Measurements from ENCODE around the gene ZBTB20. TPM values are rescaled to one million over a fixed set of nuclear protein-coding genes. Genes with fewer than 3 reads are reported as not detected.

ZBTB20 gene
- total RNA-seq, 2 donors from 2014 or later, result 19.8 to 23.1 TPM

DNA sequence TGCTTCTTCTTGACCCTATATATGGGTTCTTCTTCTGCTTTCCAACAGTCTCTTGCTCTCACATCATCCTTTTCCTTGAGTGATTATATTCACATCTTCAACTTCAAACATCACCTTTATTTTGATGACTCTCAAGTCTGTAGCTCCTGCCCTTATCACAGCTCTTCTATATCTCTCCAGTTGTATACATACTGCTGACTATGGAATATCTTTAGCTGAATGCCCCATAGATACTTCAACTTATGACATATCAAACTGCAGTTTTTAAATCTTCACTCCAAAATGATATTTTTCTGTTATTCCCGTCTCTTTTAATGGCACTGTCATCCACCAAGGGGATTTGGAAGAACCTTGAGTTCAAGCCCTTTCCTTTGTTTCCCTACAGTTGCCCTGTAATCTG, 139.1 kb downstream of the ZBTB20 start:
- ATAC-seq (replicated peaks in 1 of 2) (no peak), DNase-seq (no peak)
- no peaks in the 10 kb centered on the region for H3K36me3 Mint-ChIP-seq (ENCODE audit: insufficient read depth in 2 of 2)
- no peak overlapping the region for H3K27ac Mint-ChIP-seq
- H3K4me1 Mint-ChIP-seq (ENCODE audit: low read depth), result no peaks in the 10 kb centered on the region
- H3K4me3 Mint-ChIP-seq, result no peak overlapping the region
- peaks cover 4 to 5% of the 10 kb centered on the region in 2 donors for H3K9me3 Mint-ChIP-seq
- H3K27me3 Mint-ChIP-seq (ENCODE audit: low read depth), result no peaks in the 10 kb centered on the region

GRCh38 chr3:115004201-115005140, 142.6 kb downstream of the ZBTB20 start:
- Mint-ChIP-seq H3K36me3 (ENCODE audit: insufficient read depth in 2 of 2) (peaks cover 0 to 6% of the 10 kb centered on the region in 2 donors), H3K4me3 (no peak overlapping the region)

DNA sequence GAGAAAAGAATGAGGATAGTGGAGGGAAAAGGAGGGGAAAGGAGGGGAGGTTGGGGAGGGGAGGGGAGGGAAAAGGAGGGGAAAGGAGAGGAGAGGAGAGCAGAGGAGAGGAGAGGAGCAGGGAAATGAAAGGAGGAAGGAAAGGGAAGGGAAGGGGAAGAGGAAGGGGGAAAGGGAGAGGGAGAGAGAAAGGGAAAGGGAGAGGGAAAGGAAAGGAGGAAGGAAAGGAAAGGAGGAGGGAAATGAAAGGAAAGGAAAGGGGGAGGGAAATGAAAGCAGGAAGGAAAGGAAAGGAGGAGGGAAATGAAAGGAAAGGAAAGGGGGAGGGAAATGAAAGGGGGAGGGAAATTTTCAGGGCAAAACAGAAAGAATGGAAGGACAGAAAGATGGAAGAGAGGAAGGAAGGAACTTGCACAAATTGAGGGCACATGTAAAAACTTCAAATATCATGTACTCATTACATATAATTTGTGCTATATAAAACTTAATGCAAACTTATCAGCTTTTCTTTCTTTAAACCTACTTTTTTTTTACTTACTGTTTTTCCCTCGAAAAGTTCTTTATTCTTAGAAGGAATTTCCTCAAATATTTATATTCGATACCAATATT, 148.0 kb downstream of the ZBTB20 start:
- Mint-ChIP-seq H3K36me3 (ENCODE audit: insufficient read depth in 2 of 2) (peaks cover 6 to 17% of the 10 kb centered on the region in 2 donors), H3K27me3 (ENCODE audit: low read depth) (no peaks in the 10 kb centered on the region), H3K4me3 (no peak overlapping the region), H3K4me1 (ENCODE audit: low read depth) (no peaks in the 10 kb centered on the region), H3K9me3 (peaks cover 2 to 10% of the 10 kb centered on the region in 2 donors), H3K27ac (no peak overlapping the region)
- ATAC-seq (replicated peaks in 1 of 2) (no peak), DNase-seq (no peak)

More at GRCh38 chr3:115004201-115005140, 142.6 kb downstream of the ZBTB20 start:
- no peaks in the 10 kb centered on the region for H3K4me1 Mint-ChIP-seq (ENCODE audit: low read depth)
- no peak for DNase-seq
- peaks cover 0 to 1% of the 10 kb centered on the region in 2 donors for H3K9me3 Mint-ChIP-seq
- no peaks in the 10 kb centered on the region for H3K27me3 Mint-ChIP-seq (ENCODE audit: low read depth)
- no peak overlapping the region for H3K27ac Mint-ChIP-seq
- no peak for ATAC-seq (replicated peaks in 1 of 2)

DNA sequence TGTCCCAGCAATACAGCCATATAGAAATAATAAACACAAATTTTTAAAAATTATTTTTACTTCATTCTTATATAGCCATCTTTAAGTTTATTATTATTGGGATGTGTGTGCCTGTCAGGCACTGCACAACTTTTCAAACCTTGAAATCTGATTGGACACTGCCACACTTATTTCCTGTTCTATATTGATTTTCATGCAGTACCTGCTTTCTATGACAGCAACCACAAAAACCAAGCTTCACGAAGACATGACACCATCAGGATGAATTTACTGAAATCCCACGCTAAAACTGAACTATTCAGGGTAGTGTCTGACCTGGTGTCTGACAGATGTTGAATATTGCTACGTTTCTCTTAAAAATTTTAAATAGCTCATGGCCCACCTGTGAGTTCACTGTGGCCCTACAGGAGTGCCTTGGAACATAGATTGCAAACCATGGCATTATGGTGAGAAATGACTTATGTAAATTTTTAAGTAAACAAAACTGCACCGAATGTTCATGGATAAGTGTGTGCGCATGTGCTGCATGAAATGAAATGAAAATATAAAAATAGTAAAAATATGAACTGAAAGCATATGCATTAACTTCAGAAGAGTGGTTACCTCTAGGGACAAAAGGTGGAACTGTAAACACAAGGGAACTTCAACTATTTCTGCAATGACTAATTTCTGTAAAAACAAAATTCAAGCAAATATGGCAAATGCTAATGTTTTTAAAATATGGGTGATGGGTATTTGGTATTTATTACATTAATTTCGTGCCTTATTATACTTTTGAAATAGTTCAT, 152.3 kb downstream of the ZBTB20 start:
- DNase-seq (no peak), ATAC-seq (replicated peaks in 1 of 2) (no peak)
- no peaks in the 10 kb centered on the region for H3K27me3 Mint-ChIP-seq (ENCODE audit: low read depth)
- no peak overlapping the region for H3K27ac Mint-ChIP-seq
- H3K4me1 Mint-ChIP-seq (ENCODE audit: low read depth), result no peaks in the 10 kb centered on the region
- peaks cover 9 to 12% of the 10 kb centered on the region in 2 donors for H3K9me3 Mint-ChIP-seq
- no peak overlapping the region for H3K4me3 Mint-ChIP-seq
- peaks cover 14 to 24% of the 10 kb centered on the region in 2 donors for H3K36me3 Mint-ChIP-seq (ENCODE audit: insufficient read depth in 2 of 2)

DNA sequence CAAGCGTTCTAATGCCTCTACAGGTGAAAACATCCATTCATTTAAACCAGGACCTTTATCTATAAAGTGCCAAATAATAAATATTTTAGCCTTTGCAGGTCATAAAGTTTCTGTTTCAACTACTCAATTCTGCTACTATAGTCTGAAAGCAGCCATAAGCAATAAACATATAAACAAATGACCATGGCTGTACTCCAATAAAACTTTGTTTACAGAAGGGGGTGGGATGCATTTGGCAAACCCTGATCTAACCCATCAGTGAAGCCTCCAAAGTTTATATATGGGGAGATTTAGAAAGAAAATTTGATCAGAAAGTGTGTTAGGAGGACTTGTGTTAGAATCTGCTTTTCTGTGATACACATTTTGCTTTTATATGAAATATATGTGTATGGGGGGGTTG, 161.3 kb downstream of the ZBTB20 start:
- DNase-seq, result no peak
- Mint-ChIP-seq H3K4me3 (no peak overlapping the region), H3K27ac (no peak overlapping the region), H3K4me1 (ENCODE audit: low read depth) (no peaks in the 10 kb centered on the region), H3K27me3 (ENCODE audit: low read depth) (no peaks in the 10 kb centered on the region), H3K9me3 (peaks cover 2 to 4% of the 10 kb centered on the region in 2 donors), H3K36me3 (ENCODE audit: insufficient read depth in 2 of 2) (peaks cover 2 to 4% of the 10 kb centered on the region in 2 donors)
- no peak for ATAC-seq (replicated peaks in 1 of 2)

GRCh38 chr3:114983248-114983647, 163.8 kb downstream of the ZBTB20 start:
- Mint-ChIP-seq H3K36me3 (ENCODE audit: insufficient read depth in 2 of 2) (no peaks in the 10 kb centered on the region), H3K4me1 (ENCODE audit: low read depth) (no peaks in the 10 kb centered on the region), H3K27me3 (ENCODE audit: low read depth) (no peaks in the 10 kb centered on the region), H3K9me3 (no peaks in the 10 kb centered on the region), H3K4me3 (no peak overlapping the region), H3K27ac (no peak overlapping the region)
- DNase-seq, result no peak
- ATAC-seq (replicated peaks in 1 of 2), result no peak

- Mint-ChIP-seq H3K27ac (no peak overlapping the region), H3K9me3 (peaks cover 0 to 3% of the 10 kb centered on the region in 2 donors), H3K27me3 (ENCODE audit: low read depth) (no peaks in the 10 kb centered on the region), H3K4me1 (ENCODE audit: low read depth) (no peaks in the 10 kb centered on the region), H3K4me3 (no peak overlapping the region), H3K36me3 (ENCODE audit: insufficient read depth in 2 of 2) (peaks cover 0 to 6% of the 10 kb centered on the region in 2 donors)
- DNase-seq, result no peak
- ATAC-seq (replicated peaks in 1 of 2), result peak; percentile 69 to 91
Observed at GRCh38 chr3:114974387-114974786, 172.7 kb downstream of the ZBTB20 start.

GRCh38 chr3:114973536-114973935, 173.6 kb downstream of the ZBTB20 start:
- H3K27me3 Mint-ChIP-seq (ENCODE audit: low read depth), result no peaks in the 10 kb centered on the region
- ATAC-seq (replicated peaks in 1 of 2) (no peak), DNase-seq (no peak)
- H3K36me3 Mint-ChIP-seq (ENCODE audit: insufficient read depth in 2 of 2), result peaks cover 0 to 6% of the 10 kb centered on the region in 2 donors
- no peaks in the 10 kb centered on the region for H3K4me1 Mint-ChIP-seq (ENCODE audit: low read depth)
- no peak overlapping the region for H3K4me3 Mint-ChIP-seq
- peaks cover 0 to 3% of the 10 kb centered on the region in 2 donors for H3K9me3 Mint-ChIP-seq
- peak overlapping the region; percentile 88 for H3K27ac Mint-ChIP-seq

DNA sequence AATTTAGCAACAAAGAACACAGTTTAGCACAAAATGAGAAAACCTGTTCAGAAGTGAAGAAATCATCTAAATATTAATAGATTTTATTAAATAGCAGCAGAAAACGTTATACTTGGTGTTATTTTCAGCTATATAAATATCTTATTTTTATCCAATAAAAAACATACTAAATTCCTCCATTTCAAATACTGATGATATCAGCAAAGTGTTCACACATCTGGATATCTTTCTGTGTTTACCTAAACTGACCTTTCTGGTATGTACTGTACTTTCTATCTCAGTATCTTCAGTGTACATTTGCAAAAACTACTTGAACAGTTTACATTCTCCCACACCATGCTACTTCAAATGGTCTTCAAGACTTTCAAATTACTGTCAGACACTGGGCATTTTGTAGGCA, 179.9 kb downstream of the ZBTB20 start:
- Mint-ChIP-seq H3K4me1 (ENCODE audit: low read depth) (no peaks in the 10 kb centered on the region), H3K36me3 (ENCODE audit: insufficient read depth in 2 of 2) (no peaks in the 10 kb centered on the region), H3K9me3 (no peaks in the 10 kb centered on the region), H3K4me3 (no peak overlapping the region), H3K27me3 (ENCODE audit: low read depth) (no peaks in the 10 kb centered on the region), H3K27ac (no peak overlapping the region)
- DNase-seq (no peak), ATAC-seq (replicated peaks in 1 of 2) (no peak)

- Mint-ChIP-seq H3K4me1 (ENCODE audit: low read depth) (no peaks in the 10 kb centered on the region), H3K9me3 (no peaks in the 10 kb centered on the region), H3K36me3 (ENCODE audit: insufficient read depth in 2 of 2) (no peaks in the 10 kb centered on the region), H3K27ac (no peak overlapping the region), H3K27me3 (ENCODE audit: low read depth) (no peaks in the 10 kb centered on the region), H3K4me3 (no peak overlapping the region)
- no peak for ATAC-seq (replicated peaks in 1 of 2)
- no peak for DNase-seq
Observed at GRCh38 chr3:114962189-114962588, 184.9 kb downstream of the ZBTB20 start.

- H3K9me3 Mint-ChIP-seq, result peaks cover 2 to 6% of the 10 kb centered on the region in 2 donors
- H3K27ac Mint-ChIP-seq, result no peak overlapping the region
- no peaks in the 10 kb centered on the region for H3K27me3 Mint-ChIP-seq (ENCODE audit: low read depth)
- H3K36me3 Mint-ChIP-seq (ENCODE audit: insufficient read depth in 2 of 2), result peaks cover 5 to 9% of the 10 kb centered on the region in 2 donors
- H3K4me3 Mint-ChIP-seq, result no peak overlapping the region
- no peaks in the 10 kb centered on the region for H3K4me1 Mint-ChIP-seq (ENCODE audit: low read depth)
- DNase-seq, result no peak
- ATAC-seq (replicated peaks in 1 of 2), result no peak
Observed at GRCh38 chr3:114958930-114959329, 188.2 kb downstream of the ZBTB20 start.

DNA sequence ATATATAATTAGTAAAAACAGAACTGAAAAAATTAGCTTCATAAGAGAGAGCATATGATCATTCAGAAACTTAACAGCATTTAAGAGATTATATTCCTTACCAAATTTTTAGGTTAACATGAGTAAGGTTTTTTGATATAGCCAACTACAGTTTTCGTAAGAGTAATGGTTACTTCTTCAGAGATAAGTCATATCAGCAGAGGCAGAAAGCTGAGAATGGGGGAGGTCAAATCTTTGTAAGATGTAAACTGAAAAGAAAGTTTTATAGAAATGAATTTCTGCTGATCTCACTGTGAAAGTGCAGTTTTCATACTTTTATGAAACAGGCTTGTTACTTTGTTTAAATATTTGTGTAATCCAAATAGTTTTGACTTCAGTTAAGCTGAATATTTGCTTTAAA, 193.3 kb downstream of the ZBTB20 start:
- H3K4me3 Mint-ChIP-seq, result no peak overlapping the region
- H3K27ac Mint-ChIP-seq, result no peak overlapping the region
- H3K4me1 Mint-ChIP-seq (ENCODE audit: low read depth), result no peaks in the 10 kb centered on the region
- DNase-seq, result no peak
- peaks cover 20 to 22% of the 10 kb centered on the region in 2 donors for H3K36me3 Mint-ChIP-seq (ENCODE audit: insufficient read depth in 2 of 2)
- ATAC-seq (replicated peaks in 1 of 2), result no peak
- H3K27me3 Mint-ChIP-seq (ENCODE audit: low read depth), result no peaks in the 10 kb centered on the region
- peaks cover 6 to 9% of the 10 kb centered on the region in 2 donors for H3K9me3 Mint-ChIP-seq

Measured in activated T-cell treated with anti-CD3 and anti-CD28 coated beads, Interleukin-2, amount 50 U/mL, for 72 hours (primary cell).